Adrenal gland (tissue), 12 donors: Measurements from ENCODE around the gene MCF2L. TPM values are rescaled to one million over a fixed set of nuclear protein-coding genes. Genes with fewer than 3 reads are reported as not detected.

Experiments used
- DNase-seq, 7 donors: peaks; one replicate each; pipeline ENCODE4 v3.0.0-alpha.2; 2019 to 2020
- H3K27ac ChIP-seq, 5 donors: fragments of 200-600 bp; sonication (generic) in 4 of 5; 1 replicate in 3 of 5; 2 replicates in 2 of 5; pipeline versions ENCODE4 v1.5.1 to v1.8.0; 2016 to 2020; ENCODE audit warnings: mild to moderate bottlenecking in 1 of 5
- H3K27me3 ChIP-seq: fragments of 200-600 bp; 2 replicates; pipeline ENCODE4 v1.8.0; 2021
- H3K36me3 ChIP-seq, 2 donors: fragments of 200-600 bp; replicated peaks in 1 of 2; 1 replicate in 1 of 2; 2 replicates in 1 of 2; pipeline versions ENCODE4 v1.5.1 to v1.8.0; 2018 to 2022
- H3K4me1 ChIP-seq, 2 donors: fragments of 200-600 bp; replicated peaks in 1 of 2; 1 replicate in 1 of 2; 2 replicates in 1 of 2; pipeline versions ENCODE4 v1.5.1 to v1.8.0; 2018 to 2021
- H3K4me3 ChIP-seq, 4 donors: fragments of 200-600 bp; sonication (generic) in 3 of 4; one replicate each; pipeline ENCODE4 v1.5.1; 2016 to 2018
- H3K9me3 ChIP-seq, 3 donors: fragments of 200-600 bp; sonication (generic) in 1 of 3; replicated peaks in 1 of 3; 1 replicate in 2 of 3; 2 replicates in 1 of 3; pipeline versions ENCODE4 v1.5.1 to v1.8.0; 2016 to 2021
- POLR2A ChIP-seq, 2 donors: fragments of 450-650 bp; IDR thresholded peaks; one replicate each; pipeline ENCODE4 v1.6.1; 2017; ENCODE audit warnings: antibody characterized with exemption in 2 of 2, mild to moderate bottlenecking in 2 of 2, moderate library complexity in 1 of 2
- WGBS, 4 donors: extraction: QIAGEN DNeasy Blood & Tissue Kit in 2 of 4; methylation state at CpG; one replicate each; pipeline versions ENCODE4 v1.1.5 to v1.1.7; 2013 to 2017; 5-methylcytosine and 5-hydroxymethylcytosine counted together
- intact Hi-C, 2 donors: fragments of 100-400 bp; cut with DNase I; formaldehyde crosslinking; loops; one replicate each; pipeline versions ENCODE4 v1.14.1 to v1.15.0; 2022 to 2023
- polyA plus RNA-seq, 3 donors: library from polyadenylated mRNA; stranded (reverse); fragments of 200-250 nt in 2 of 3; fragments of 350-450 nt in 1 of 3; fragmentation: Illumina TruSeq in 1 of 3; extraction: RNeasy Lipid Tissue Mini Kit (QIAGEN cat#74804) in 1 of 3; gene quantifications; one replicate each; pipeline ENCODE4 v1.2.3, GENCODE V29; 2013 to 2014
- total RNA-seq, 9 donors: library from RNA; depleted of rRNA in 4 of 9; stranded (reverse); fragments of >200 nt in 4 of 9; fragments of 120-200 nt in 1 of 9; fragmentation: NEBNext Ultra II Directional in 1 of 9; extraction: Animal tissue kit (Norgen Biotek cat#: 25700) in 1 of 9; gene quantifications; one replicate each; pipeline versions ENCODE4 v1.1.0 to v1.2.4, GENCODE V29; 2013 to 2023
- TF ChIP-seq, protein P1 (sequence below), 6 experiments: fragments of 450-650 bp in 4 of 6; fragments of 200-600 bp in 2 of 6; sonication (generic) in 1 of 6; IDR thresholded peaks; 1 replicate in 5 of 6; 2 replicates in 1 of 6; pipeline versions ENCODE4 v1.5.1 to v1.8.0; 2016 to 2021; ENCODE audit warnings: antibody characterized with exemption in 6 of 6, mild to moderate bottlenecking in 2 of 6, moderate library complexity in 1 of 6
- donor health status: healthy with polysubstance abuse.
- donor health status: Bipolar disorder and iron deficiency.
- donor health status: DM: yes; HTN: yes; CAD: no.
- donor health status: DM: no; HTN: no; CAD: no.
- donor health status: DM: no; HTN: no; CAD: no.
- donor health status: DM: yes; HTN: yes; CAD: no.

The MCF2L gene
- total and polyA plus RNA-seq, 12 donors, result 7.6 to 49.0 (median 15.3) TPM

DNA sequence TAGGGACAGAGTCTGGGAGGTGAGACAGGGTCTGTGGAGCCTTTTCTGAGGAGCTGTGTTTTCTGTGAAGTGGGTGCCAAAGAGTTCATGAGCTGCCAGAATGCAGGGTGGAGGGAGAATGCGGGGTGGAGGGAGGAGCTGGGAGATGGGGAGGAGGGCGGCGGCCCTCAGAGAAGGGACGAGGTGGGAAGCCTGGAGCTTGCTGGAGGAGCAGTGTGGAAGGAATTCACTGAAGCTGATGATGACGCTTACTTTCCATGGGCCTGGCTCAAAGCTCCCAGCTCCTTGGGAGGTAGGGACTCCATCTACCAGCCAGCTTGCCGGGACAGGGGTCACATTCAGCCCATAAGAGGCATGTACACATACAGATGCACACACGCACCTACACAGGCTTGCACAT, 62.5 kb downstream of the MCF2L start:
- 62 to 71% (median 67%) methylated on average over 7 of the region's 7 CpGs for WGBS, 4 donors
- no peak for DNase-seq
- Histone ChIP-seq H3K9me3 (no peaks in the 10 kb centered on the region), H3K36me3 (no peaks in the 10 kb centered on the region), H3K4me3 (no peak overlapping the region), H3K4me1 (peaks cover 0 to 4% of the 10 kb centered on the region in 2 donors), H3K27me3 (no peaks in the 10 kb centered on the region), H3K27ac (no peak overlapping the region)
- intact Hi-C loops, result loop anchor here (5.0 to 10.0 kb wide), 3 partner anchors 89 to 366 kb away; no protein-coding TSS in a partner anchor
- TF ChIP-seq, protein P1, sequence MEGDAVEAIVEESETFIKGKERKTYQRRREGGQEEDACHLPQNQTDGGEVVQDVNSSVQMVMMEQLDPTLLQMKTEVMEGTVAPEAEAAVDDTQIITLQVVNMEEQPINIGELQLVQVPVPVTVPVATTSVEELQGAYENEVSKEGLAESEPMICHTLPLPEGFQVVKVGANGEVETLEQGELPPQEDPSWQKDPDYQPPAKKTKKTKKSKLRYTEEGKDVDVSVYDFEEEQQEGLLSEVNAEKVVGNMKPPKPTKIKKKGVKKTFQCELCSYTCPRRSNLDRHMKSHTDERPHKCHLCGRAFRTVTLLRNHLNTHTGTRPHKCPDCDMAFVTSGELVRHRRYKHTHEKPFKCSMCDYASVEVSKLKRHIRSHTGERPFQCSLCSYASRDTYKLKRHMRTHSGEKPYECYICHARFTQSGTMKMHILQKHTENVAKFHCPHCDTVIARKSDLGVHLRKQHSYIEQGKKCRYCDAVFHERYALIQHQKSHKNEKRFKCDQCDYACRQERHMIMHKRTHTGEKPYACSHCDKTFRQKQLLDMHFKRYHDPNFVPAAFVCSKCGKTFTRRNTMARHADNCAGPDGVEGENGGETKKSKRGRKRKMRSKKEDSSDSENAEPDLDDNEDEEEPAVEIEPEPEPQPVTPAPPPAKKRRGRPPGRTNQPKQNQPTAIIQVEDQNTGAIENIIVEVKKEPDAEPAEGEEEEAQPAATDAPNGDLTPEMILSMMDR (IDR thresholded peaks at IDR 0.05), result no peak
- TF ChIP-seq POLR2A (IDR thresholded peaks at IDR 0.05), result no peak

DNA sequence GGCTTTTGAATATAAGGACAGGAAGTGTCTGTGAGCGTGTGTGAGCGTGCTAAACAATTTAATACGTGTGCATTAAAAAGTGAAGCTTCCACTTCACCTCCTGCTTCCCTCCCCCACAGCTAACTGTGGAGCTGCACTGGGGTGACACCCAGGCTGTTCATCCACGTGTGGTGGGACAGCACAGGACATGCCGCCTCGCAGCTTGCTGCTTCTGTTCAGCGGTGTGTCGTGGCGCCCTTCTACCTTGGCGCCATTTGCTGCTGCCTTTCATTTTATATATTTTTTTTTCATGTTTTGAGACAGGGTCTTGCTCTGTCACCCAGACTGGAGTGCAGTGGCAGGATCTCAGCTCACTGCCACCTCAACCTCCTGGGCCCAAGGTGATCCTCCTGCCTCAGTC, 63.3 kb downstream of the MCF2L start:
- 83 to 90% (median 86%) methylated on average over 10 of the region's 10 CpGs for WGBS, 4 donors
- Histone ChIP-seq H3K27ac (no peak overlapping the region), H3K36me3 (no peaks in the 10 kb centered on the region), H3K27me3 (no peaks in the 10 kb centered on the region), H3K4me1 (peaks cover 0 to 4% of the 10 kb centered on the region in 2 donors), H3K4me3 (no peak overlapping the region), H3K9me3 (no peaks in the 10 kb centered on the region)
- no peak for TF ChIP-seq POLR2A (IDR thresholded peaks at IDR 0.05)
- intact Hi-C loops, result loop anchor here (5.0 to 10.0 kb wide), 3 partner anchors 90 to 365 kb away; no protein-coding TSS in a partner anchor
- no peak for DNase-seq

DNA sequence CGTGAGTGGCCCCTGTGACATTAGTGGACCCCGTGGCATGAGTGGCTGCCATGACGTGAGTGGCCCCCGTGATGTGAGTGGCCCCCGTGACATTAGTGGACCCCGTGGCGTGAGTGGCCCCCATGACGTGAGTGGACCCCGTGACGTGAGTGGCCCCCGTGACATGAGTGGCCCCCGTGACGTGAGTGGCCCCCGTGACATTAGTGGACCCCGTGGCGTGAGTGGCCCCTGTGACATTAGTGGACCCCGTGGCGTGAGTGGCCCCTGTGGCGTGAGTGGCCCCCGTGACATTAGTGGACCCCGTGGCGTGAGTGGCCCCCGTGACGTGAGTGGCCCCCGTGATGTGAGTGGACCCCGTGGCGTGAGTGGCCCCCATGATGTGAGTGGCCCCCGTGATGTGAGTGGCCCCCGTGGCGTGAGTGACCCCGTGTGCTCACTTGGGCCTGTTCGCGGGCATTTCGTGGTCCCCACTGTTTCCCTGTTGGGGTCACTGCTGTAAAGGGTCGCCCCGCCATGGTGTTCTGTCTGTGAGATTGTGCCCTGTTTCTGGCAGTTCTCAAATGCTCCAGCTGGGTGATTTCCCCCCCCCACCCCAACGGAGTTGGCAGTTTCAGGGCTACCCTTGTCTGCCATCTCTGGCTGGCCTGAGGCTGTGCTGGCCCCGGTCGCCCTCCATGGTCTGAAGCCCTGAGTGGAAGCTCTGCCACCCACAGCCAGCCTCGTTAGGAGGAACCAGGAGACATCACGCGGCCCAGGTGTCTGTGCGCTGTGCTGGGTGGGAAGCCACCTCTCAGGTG, 64.2 kb downstream of the MCF2L start:
- H3K27me3 ChIP-seq, result no peaks in the 10 kb centered on the region
- H3K4me1 ChIP-seq, result peaks cover 0 to 4% of the 10 kb centered on the region in 2 donors
- H3K9me3 ChIP-seq, result no peaks in the 10 kb centered on the region
- intact Hi-C loops, result loop anchor here (5.0 to 10.0 kb wide), 3 partner anchors 91 to 364 kb away; no protein-coding TSS in a partner anchor
- no peaks in the 10 kb centered on the region for H3K36me3 ChIP-seq
- no peak for TF ChIP-seq POLR2A (IDR thresholded peaks at IDR 0.05)
- TF ChIP-seq, protein P1 (IDR thresholded peaks at IDR 0.05), result no peak
- no peak overlapping the region for H3K4me3 ChIP-seq
- WGBS, 4 donors, result 81 to 95% (median 86%) methylated on average over 10 to 43 of the region's 43 CpGs
- DNase-seq, result no peak
- no peak overlapping the region for H3K27ac ChIP-seq

DNA sequence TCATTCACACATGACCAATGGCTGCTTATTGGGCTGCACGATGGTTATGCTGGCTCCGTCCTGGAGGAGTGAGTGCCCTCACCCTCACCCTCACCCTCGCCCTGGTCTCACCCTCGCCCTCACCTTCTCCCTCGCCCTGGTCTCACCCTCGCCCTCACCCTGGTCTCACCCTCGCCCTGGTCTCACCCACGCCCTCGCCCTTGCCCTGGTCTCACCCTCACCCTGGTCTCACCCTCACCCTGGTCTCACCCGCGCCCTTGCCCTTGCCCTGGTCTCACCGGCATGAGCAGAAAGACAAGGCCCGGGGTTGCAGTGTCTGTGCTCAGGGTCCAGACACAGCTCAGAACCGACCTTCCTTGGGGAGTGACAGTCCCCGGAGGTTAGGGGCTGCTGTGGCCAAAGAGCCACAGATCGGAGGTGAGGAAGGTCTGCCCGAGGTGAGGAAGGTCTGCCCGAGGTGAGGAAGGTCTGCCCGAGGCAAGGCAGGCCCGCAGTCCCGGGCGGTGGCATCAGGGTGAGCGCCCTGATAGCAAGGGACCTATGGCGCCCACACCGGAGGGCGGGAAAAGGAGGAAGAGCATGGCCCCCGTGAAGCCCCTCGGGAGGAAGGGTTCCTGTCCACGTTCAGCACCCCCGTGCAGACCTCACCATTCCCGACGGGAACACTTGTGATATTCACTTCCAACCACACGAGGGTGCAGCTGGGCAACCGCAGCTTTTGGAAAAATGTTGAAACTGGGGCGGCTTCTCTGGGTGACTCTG, 65.6 kb downstream of the MCF2L start:
- Histone ChIP-seq H3K9me3 (no peaks in the 10 kb centered on the region), H3K27ac (no peak overlapping the region), H3K4me1 (peaks cover 0 to 4% of the 10 kb centered on the region in 2 donors), H3K27me3 (no peaks in the 10 kb centered on the region), H3K36me3 (no peaks in the 10 kb centered on the region), H3K4me3 (no peak overlapping the region)
- DNase-seq, result peak; percentile 31 to 76 (median 70)
- no peak for TF ChIP-seq POLR2A (IDR thresholded peaks at IDR 0.05)
- TF ChIP-seq, protein P1 (IDR thresholded peaks at IDR 0.05), result peak; percentile 65 to 77 (median 68)
- intact Hi-C loops, result loop anchor here (5.0 to 10.0 kb wide), 3 partner anchors 92 to 363 kb away; no protein-coding TSS in a partner anchor
- 54 to 73% (median 58%) methylated on average over 16 to 35 of the region's 35 CpGs for WGBS, 4 donors
